DND-41 (cell line): ENCODE data around the gene KLHL42.

ENCODE experiments used
- EZH2 ChIP-seq: IDR thresholded peaks from 3 replicates; pipeline ENCODE4 v1.6.1; 2012; ENCODE audit warnings: borderline replicate concordance, low read depth, mild to moderate bottlenecking, moderate library complexity, low read length, inconsistent platforms; ENCODE audit not compliant: severe bottlenecking
- TF ChIP-seq, protein P1 (sequence below): IDR thresholded peaks from 2 replicates; pipeline ENCODE4 v1.5.1; 2012; ENCODE audit warnings: borderline replicate concordance, low read length, moderate library complexity, mild to moderate bottlenecking; ENCODE audit not compliant: poor library complexity, severe bottlenecking; ENCODE audit errors: extremely low read depth

DNA sequence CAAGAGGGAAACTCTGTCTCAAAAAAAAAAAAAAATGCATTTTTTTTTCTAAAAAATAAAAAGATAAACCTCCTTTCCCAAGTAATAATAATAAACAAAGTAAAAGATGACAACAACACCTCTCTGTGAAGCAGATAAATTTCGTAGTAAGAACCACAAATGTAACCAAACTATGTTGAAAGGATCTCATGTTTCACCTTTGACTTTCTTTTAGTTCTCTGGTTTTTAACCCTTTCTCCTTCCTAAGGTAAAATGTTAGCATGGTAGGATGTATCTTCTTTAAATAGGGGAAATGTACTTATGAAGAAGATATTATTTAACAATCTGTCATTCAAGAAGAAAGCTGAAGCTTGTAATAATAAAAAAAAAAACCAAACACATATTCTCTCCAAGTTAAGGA lies 1.8 kb upstream of the KLHL42 start:
- TF ChIP-seq, protein P1, sequence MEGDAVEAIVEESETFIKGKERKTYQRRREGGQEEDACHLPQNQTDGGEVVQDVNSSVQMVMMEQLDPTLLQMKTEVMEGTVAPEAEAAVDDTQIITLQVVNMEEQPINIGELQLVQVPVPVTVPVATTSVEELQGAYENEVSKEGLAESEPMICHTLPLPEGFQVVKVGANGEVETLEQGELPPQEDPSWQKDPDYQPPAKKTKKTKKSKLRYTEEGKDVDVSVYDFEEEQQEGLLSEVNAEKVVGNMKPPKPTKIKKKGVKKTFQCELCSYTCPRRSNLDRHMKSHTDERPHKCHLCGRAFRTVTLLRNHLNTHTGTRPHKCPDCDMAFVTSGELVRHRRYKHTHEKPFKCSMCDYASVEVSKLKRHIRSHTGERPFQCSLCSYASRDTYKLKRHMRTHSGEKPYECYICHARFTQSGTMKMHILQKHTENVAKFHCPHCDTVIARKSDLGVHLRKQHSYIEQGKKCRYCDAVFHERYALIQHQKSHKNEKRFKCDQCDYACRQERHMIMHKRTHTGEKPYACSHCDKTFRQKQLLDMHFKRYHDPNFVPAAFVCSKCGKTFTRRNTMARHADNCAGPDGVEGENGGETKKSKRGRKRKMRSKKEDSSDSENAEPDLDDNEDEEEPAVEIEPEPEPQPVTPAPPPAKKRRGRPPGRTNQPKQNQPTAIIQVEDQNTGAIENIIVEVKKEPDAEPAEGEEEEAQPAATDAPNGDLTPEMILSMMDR, result no peak
- TF ChIP-seq EZH2, result no peak
